NOMO-1 treated with dmso at 0.1 percent for 144 hours (cell line): Measurements from ENCODE around the gene GP1BB.
A peak's percentile ranks its signal among the peaks of the same experiment; 100 is the strongest.

Experiments used
- DNase-seq: peaks from one replicate; lab custom pipeline; 2025; ENCODE audit not compliant: unreplicated experiment; lab: John Stamatoyannopoulos, UW

GP1BB gene

GRCh38 chr22:19764636-19765476 lies 41.5 kb downstream of the GP1BB start:
- DNase-seq = no peak

GRCh38 chr22:19765477-19766239 lies 42.3 kb downstream of the GP1BB start:
- DNase-seq = peak; percentile 36

- no peak for DNase-seq
Observed at GRCh38 chr22:19766240-19766510, 42.8 kb downstream of the GP1BB start.

- DNase-seq = peak; percentile 84
Observed at GRCh38 chr22:19766511-19767426, 43.4 kb downstream of the GP1BB start.

- DNase-seq = no peak
Observed at GRCh38 chr22:19767427-19768341, 44.3 kb downstream of the GP1BB start.

DNA sequence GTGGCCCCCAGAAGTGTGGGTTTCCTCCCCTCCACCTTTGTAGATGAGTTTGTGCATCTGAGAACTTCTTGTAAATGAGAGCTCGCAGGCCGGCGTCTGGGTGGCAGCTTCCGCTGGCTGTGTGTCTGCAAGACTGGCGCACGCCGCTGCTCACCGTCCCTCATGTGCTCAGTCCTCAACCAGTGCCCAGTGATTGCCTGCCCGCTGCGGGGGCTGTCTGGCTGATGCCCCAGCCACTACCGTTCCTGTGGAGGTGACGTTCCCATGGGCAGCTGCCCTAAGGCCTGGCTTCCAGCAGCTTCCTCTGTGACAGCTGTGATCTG lies 46.0 kb downstream of the GP1BB start:
- no peak for DNase-seq

DNA sequence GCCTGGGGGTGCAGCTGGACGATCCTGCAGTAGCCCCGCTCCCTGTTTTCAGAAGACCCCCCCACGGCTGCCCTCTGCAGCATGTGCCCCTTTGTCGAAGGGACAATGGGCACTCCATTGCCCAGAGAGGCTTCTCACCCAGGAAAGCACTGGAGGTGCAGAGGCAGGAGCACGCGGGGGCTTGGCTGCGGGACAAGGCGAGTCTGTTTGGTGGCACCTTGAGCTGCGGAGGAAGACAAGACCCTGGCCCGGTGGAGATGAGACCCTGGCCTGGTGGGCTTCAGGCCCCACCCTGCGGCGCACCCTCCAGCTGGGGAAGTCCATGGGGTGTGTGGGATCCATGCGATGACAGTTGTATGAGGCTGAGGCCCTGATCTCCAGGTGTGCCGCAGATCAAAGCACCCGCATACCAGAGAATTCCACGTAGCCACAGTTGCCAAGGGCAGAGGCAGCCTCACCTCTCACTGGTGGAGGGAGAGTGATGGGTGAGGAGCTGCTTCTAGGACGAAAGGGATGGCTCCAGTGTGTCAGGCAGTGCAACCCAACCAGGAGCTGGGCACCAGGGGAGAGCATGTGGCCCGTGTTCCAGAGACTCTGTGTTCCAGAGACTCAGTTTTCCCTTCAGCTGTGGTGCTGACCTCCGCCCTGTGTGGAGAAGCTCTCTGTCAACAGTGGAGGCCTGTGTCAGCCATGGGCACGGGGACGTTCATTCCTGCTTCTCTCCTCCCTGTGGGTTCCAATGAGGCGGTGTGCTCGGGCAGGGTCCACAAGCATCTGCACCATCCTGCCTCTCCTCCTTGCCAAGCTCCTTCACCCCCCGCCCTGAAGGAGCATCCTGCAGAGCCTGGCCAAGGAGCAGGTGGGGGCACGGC lies 47.2 kb downstream of the GP1BB start:
- no peak for DNase-seq

DNA sequence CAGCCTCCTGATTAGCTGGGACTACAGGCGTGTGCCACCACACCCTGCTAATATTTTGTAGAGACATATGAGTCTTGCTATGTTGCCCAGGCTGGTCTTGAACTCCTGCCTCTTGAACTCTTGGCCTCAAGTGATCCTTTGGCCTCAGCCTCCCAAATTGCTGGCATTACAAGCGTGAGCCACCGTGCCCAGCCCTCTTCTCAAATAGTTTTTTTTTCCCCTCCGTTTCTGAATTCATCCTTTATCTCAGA lies 49.0 kb downstream of the GP1BB start:
- DNase-seq = no peak

GRCh38 chr22:19772673-19773469 lies 49.5 kb downstream of the GP1BB start:
- no peak for DNase-seq

DNA sequence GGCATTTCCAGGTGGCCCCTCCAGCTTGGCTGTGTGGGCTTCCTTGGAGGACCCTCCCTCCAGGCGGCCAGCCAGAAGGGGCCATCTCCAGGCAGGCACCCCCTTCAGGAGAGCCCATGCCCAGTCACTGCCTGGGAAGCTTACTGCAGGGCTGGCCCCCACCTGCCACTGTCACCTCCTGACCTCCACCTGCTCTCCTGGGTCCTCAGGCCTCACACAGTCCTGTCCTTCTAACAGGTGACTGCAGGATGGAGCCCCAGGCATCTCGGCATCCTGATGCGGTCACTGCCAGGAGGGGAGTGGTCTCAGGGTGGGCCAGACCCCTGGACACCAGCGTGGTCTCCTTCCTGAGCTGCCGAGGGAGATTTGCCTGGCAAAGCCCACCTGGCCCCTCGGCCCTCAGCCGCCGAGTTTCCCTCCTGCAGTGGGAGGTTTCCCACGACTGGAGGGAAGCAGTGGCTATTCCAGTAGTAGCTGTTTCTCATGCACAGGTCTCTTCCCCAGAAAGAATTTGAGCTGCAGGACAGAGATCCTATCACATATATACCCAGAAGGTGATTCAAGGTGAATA lies 50.2 kb downstream of the GP1BB start:
- DNase-seq = no peak
